Activated CD8-positive, alpha-beta T cell treated with anti-CD3 and anti-CD28 coated beads for 36 hours (primary cell): Measurements from ENCODE around the gene ISCU. TPM values are rescaled to one million over a fixed set of nuclear protein-coding genes. Genes with fewer than 3 reads are reported as not detected.

Experiments
- ATAC-seq: fragments of 200-7000 bp; cut with Tn5 transposase; one replicate; pipeline ENCODE4 v1.10.0; 2021; ENCODE audit warnings: mild to moderate bottlenecking, moderate library complexity
- CTCF ChIA-PET: fragments of 350-600 bp; sonication (Branson Sonifier 250); formaldehyde crosslinking; loops from one replicate; lab custom pipeline; 2021; ENCODE audit warnings: antibody characterized with exemption; lab: Charles Lee
- POLR2A ChIA-PET: fragments of 350-600 bp; sonication (Branson Sonifier 250); formaldehyde crosslinking; loops from one replicate; lab custom pipeline; 2021; ENCODE audit warnings: antibody characterized with exemption; lab: Charles Lee
- DNase-seq: peaks from one replicate; pipeline ENCODE4 v3.0.0-alpha.2; 2020
- H3K27ac Mint-ChIP-seq: one replicate; pipeline ENCODE4 v1.8.0; 2021; ENCODE audit warnings: mild to moderate bottlenecking, mixed read lengths
- H3K27me3 Mint-ChIP-seq: one replicate; pipeline ENCODE4 v1.8.0; 2021; ENCODE audit warnings: mixed read lengths
- H3K36me3 Mint-ChIP-seq: one replicate; pipeline ENCODE4 v1.8.0; 2021; ENCODE audit warnings: low read depth, mixed read lengths
- H3K4me1 Mint-ChIP-seq: one replicate; pipeline ENCODE4 v1.8.0; 2021; ENCODE audit warnings: low read depth, mixed read lengths
- H3K4me3 Mint-ChIP-seq: one replicate; pipeline ENCODE4 v1.8.0; 2021; ENCODE audit warnings: mild to moderate bottlenecking, moderate library complexity, mixed read lengths
- H3K9me3 Mint-ChIP-seq: one replicate; pipeline ENCODE4 v1.8.0; 2021; ENCODE audit warnings: mixed read lengths
- intact Hi-C: fragments of 100-400 bp; cut with micrococcal nuclease; formaldehyde crosslinking; loops from one replicate; pipeline ENCODE4 v1.10.0; 2022
- total RNA-seq, 2 experiments: library from RNA; stranded (reverse); gene quantifications; one replicate each; pipeline ENCODE4 v1.2.3, GENCODE V29; 2021
- TF ChIP-seq, protein P1 (sequence below): fragments of 200-600 bp; IDR thresholded peaks from one replicate; pipeline ENCODE4 v1.8.0; 2022; ENCODE audit warnings: antibody characterized with exemption, mild to moderate bottlenecking

Gene ISCU
- total RNA-seq, 2 experiments from 2014 or later, result 69.4 to 70.5 TPM

DNA sequence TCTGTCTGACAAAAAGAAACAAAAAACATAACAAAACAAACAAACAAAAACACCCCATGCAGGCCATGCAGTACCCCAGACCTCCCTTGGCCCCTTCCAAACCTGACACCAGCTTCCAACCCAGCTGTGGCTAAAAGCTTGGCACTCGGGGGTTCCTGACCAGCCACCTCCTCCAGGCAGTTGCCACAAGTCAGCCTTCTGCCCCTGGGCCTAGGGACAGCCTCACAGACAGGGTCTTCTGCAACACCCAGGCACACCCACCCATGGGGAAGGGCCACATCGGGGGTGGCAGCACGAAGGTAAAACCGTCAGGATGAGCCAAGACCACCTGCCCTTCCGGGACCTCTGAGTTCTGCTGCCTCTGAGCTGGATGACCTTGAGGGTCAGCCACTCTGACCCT, 46.2 kb downstream of the ISCU start:
- peaks cover 1% of the 10 kb centered on the region for H3K27me3 Mint-ChIP-seq
- intact Hi-C loops, result no loop called here
- TF ChIP-seq, protein P1, sequence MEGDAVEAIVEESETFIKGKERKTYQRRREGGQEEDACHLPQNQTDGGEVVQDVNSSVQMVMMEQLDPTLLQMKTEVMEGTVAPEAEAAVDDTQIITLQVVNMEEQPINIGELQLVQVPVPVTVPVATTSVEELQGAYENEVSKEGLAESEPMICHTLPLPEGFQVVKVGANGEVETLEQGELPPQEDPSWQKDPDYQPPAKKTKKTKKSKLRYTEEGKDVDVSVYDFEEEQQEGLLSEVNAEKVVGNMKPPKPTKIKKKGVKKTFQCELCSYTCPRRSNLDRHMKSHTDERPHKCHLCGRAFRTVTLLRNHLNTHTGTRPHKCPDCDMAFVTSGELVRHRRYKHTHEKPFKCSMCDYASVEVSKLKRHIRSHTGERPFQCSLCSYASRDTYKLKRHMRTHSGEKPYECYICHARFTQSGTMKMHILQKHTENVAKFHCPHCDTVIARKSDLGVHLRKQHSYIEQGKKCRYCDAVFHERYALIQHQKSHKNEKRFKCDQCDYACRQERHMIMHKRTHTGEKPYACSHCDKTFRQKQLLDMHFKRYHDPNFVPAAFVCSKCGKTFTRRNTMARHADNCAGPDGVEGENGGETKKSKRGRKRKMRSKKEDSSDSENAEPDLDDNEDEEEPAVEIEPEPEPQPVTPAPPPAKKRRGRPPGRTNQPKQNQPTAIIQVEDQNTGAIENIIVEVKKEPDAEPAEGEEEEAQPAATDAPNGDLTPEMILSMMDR, result no peak

GRCh38 chr12:108609537-108610335, 47.3 kb downstream of the ISCU start:
- H3K27ac Mint-ChIP-seq, result no peak overlapping the region
- intact Hi-C loops, result no loop called here
- CTCF ChIA-PET, result interaction anchor here (1.1 to 15.6 kb wide), 3 partner anchors 26 to 195 kb away, joined by 3 to 645 read pairs (median 5); partner anchors contain the start of genes ISCU and SART3
- H3K4me1 Mint-ChIP-seq, result peaks cover 15% of the 10 kb centered on the region
- H3K4me3 Mint-ChIP-seq, result no peak overlapping the region
- POLR2A ChIA-PET, result interaction anchor here (0.9 to 1.3 kb wide), 3 partner anchors 9 to 34 kb away, joined by 3 to 4 read pairs (median 3); no protein-coding TSS in a partner anchor
- H3K36me3 Mint-ChIP-seq, result peaks cover 2% of the 10 kb centered on the region
- peaks cover 1% of the 10 kb centered on the region for H3K27me3 Mint-ChIP-seq
- TF ChIP-seq, protein P1, result no peak
- peaks cover 1% of the 10 kb centered on the region for H3K9me3 Mint-ChIP-seq
- DNase-seq (no peak), ATAC-seq (no peak)

More for the DNA sequence above, 46.2 kb downstream of the ISCU start:
- POLR2A ChIA-PET, result interaction anchor here (0.6 to 1.3 kb wide), 3 partner anchors 8 to 63 kb away, joined by 3 to 4 read pairs (median 3); no protein-coding TSS in a partner anchor
- ATAC-seq (no peak), DNase-seq (no peak)
- peaks cover 12% of the 10 kb centered on the region for H3K4me1 Mint-ChIP-seq
- H3K27ac Mint-ChIP-seq, result no peak overlapping the region
- no peaks in the 10 kb centered on the region for H3K9me3 Mint-ChIP-seq
- H3K36me3 Mint-ChIP-seq, result peaks cover 2% of the 10 kb centered on the region
- H3K4me3 Mint-ChIP-seq, result no peak overlapping the region
- CTCF ChIA-PET, result interaction anchor here (4.0 to 15.6 kb wide), 2 partner anchors 9 to 42 kb away, joined by 13 to 645 read pairs; partner anchors contain the start of genes ISCU and SART3

- intact Hi-C loops, result no loop called here
- ChIA-PET CTCF (interaction anchor here (1.1 to 15.6 kb wide), 3 partner anchors 26 to 194 kb away, joined by 3 to 645 read pairs (median 5); partner anchors contain the start of genes ISCU and SART3), POLR2A (interaction anchor here (1.2 kb wide), 1 partner anchor 34 kb away, joined by 4 read pairs; no protein-coding TSS in a partner anchor)
- H3K4me3 Mint-ChIP-seq, result no peak overlapping the region
- ATAC-seq (no peak), DNase-seq (no peak)
- peaks cover 4% of the 10 kb centered on the region for H3K9me3 Mint-ChIP-seq
- peaks cover 15% of the 10 kb centered on the region for H3K4me1 Mint-ChIP-seq
- H3K27me3 Mint-ChIP-seq, result no peaks in the 10 kb centered on the region
- TF ChIP-seq, protein P1, result no peak
- peaks cover 1% of the 10 kb centered on the region for H3K36me3 Mint-ChIP-seq
- H3K27ac Mint-ChIP-seq, result no peak overlapping the region
Measured at GRCh38 chr12:108610336-108610815, 48.0 kb downstream of the ISCU start.

GRCh38 chr12:108610856-108611605, 48.6 kb downstream of the ISCU start:
- TF ChIP-seq, protein P1, result no peak
- DNase-seq (no peak), ATAC-seq (no peak)
- Mint-ChIP-seq H3K9me3 (peaks cover 9% of the 10 kb centered on the region), H3K4me3 (no peak overlapping the region), H3K27me3 (no peaks in the 10 kb centered on the region), H3K27ac (no peak overlapping the region), H3K36me3 (peaks cover 4% of the 10 kb centered on the region), H3K4me1 (peaks cover 20% of the 10 kb centered on the region)
- ChIA-PET POLR2A (interaction anchor here (1.2 kb wide), 1 partner anchor 35 kb away, joined by 4 read pairs; no protein-coding TSS in a partner anchor), CTCF (interaction anchor here (1.1 to 15.6 kb wide), 3 partner anchors 27 to 193 kb away, joined by 3 to 645 read pairs (median 5); partner anchors contain the start of genes ISCU and SART3)
- intact Hi-C loops, result no loop called here
